Activated gamma-delta T cell treated with Interleukin-2 at 50 U/mL for 16 hours (primary cell): ENCODE results near the gene DOCK1.

Experiments used
- DNase-seq: peaks from one replicate; pipeline ENCODE4 v3.0.0-alpha.2; 2020

The DOCK1 gene

GRCh38 chr10:127497685-127498084 is 592.5 kb downstream of the DOCK1 start:
- DNase-seq = no peak

- no peak for DNase-seq
Measured at GRCh38 chr10:127498087-127498486, 592.9 kb downstream of the DOCK1 start.

GRCh38 chr10:127500127-127500526 is 594.9 kb downstream of the DOCK1 start:
- DNase-seq = no peak
